Adrenal gland (tissue), 5 donors: Measurements from ENCODE around the gene RNF187.

Experiments used
- POLR2A ChIP-seq, 2 donors: fragments of 450-650 bp; IDR thresholded peaks; one replicate each; pipeline ENCODE4 v1.6.1; 2017; ENCODE audit warnings: antibody characterized with exemption in 2 of 2, mild to moderate bottlenecking in 2 of 2, moderate library complexity in 1 of 2
- TF ChIP-seq, protein P1 (sequence below), 6 experiments: fragments of 450-650 bp in 4 of 6; fragments of 200-600 bp in 2 of 6; sonication (generic) in 1 of 6; IDR thresholded peaks; 1 replicate in 5 of 6; 2 replicates in 1 of 6; pipeline versions ENCODE4 v1.5.1 to v1.8.0; 2016 to 2021; ENCODE audit warnings: antibody characterized with exemption in 6 of 6, mild to moderate bottlenecking in 2 of 6, moderate library complexity in 1 of 6
- donor health status: DM: no; HTN: no; CAD: no.

DNA sequence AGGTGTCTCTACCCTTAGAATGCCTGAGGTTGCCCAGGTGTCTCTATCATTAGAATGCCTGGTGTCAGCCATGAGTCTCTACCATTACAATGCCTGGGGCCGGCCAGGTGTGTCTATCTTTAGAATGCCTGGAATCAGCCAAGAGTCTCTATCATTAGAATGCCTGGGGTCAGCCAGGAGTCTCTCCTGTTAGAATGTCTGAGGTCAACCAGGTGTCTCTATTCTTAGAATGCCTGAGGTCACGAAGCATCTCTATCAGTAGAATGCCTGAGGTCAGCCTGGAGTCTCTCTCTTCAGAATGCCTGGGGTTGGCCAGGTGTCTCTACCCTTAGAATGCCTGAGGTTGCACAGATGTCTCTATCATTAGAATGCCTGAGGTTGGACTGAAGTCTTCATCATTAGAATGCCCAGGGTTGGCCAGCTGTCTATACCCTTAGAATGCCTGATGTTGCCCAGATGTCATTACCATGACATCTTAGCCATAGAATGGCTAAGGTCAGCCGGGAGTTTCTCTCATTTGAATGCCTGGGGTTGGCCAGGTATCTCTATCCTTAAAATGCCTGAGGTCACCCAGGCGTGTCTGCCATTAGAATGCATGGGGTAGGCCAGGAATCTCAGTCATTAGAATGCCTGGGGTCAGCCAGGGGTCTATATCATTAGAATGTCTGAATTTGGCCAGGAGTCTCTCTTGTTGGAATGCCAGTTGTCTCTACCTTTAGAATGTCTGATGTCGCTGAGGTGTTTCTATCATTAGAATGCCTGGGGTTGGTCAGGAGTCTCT, 44.0 kb downstream of the RNF187 start:
- no peak for TF ChIP-seq POLR2A (IDR thresholded peaks at IDR 0.05)
- TF ChIP-seq, protein P1, sequence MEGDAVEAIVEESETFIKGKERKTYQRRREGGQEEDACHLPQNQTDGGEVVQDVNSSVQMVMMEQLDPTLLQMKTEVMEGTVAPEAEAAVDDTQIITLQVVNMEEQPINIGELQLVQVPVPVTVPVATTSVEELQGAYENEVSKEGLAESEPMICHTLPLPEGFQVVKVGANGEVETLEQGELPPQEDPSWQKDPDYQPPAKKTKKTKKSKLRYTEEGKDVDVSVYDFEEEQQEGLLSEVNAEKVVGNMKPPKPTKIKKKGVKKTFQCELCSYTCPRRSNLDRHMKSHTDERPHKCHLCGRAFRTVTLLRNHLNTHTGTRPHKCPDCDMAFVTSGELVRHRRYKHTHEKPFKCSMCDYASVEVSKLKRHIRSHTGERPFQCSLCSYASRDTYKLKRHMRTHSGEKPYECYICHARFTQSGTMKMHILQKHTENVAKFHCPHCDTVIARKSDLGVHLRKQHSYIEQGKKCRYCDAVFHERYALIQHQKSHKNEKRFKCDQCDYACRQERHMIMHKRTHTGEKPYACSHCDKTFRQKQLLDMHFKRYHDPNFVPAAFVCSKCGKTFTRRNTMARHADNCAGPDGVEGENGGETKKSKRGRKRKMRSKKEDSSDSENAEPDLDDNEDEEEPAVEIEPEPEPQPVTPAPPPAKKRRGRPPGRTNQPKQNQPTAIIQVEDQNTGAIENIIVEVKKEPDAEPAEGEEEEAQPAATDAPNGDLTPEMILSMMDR (IDR thresholded peaks at IDR 0.05): no peak
